HG02623 (cell line): ENCODE data around the gene TLL2.

ENCODE experiments used
- ATAC-seq: cut with Tn5 transposase; IDR thresholded peaks from one replicate; pipeline ENCODE4 v1.9.1; 2021; ENCODE audit warnings: moderate library complexity; ENCODE audit not compliant: unreplicated experiment

The TLL2 gene

GRCh38 chr10:96334616-96335526 lies 178.9 kb downstream of the TLL2 start:
- no peak for ATAC-seq

GRCh38 chr10:96333101-96333500 lies 180.6 kb downstream of the TLL2 start:
- no peak for ATAC-seq

GRCh38 chr10:96327462-96327861 lies 186.3 kb downstream of the TLL2 start:
- ATAC-seq = no peak

- ATAC-seq = peak; percentile 94
These were observed 187.9 kb downstream of the TLL2 start for GRCh38 chr10:96325719-96326373.

- ATAC-seq = no peak
These were observed 189.3 kb downstream of the TLL2 start for GRCh38 chr10:96324447-96324846.

- no peak for ATAC-seq
These were observed 191.5 kb downstream of the TLL2 start for GRCh38 chr10:96322275-96322674.

GRCh38 chr10:96321822-96322221 lies 191.9 kb downstream of the TLL2 start:
- no peak for ATAC-seq

GRCh38 chr10:96319754-96320474 lies 193.8 kb downstream of the TLL2 start:
- ATAC-seq = no peak

GRCh38 chr10:96317067-96317833 lies 196.5 kb downstream of the TLL2 start:
- ATAC-seq = no peak
